Activated CD4-positive, alpha-beta T cell treated with anti-CD3 and anti-CD28 coated beads for 48 hours (primary cell): ENCODE data around the gene MEGF6.

ENCODE experiments used
- DNase-seq: peaks from one replicate; pipeline ENCODE4 v3.0.0-alpha.2; 2020

MEGF6 gene

GRCh38 chr1:3611170-3612019 lies at the start of gene MEGF6:
Gene MEGF6 (minus strand): TSS chr1:3611508. CDS start chr1:3611268, 240 bp downstream.
- DNase-seq: peak; percentile 60

GRCh38 chr1:3660704-3661103 lies 49.4 kb upstream of the MEGF6 start:
- no peak for DNase-seq

- DNase-seq: no peak
These were observed 47.8 kb upstream of the MEGF6 start for GRCh38 chr1:3659093-3659492.

- no peak for DNase-seq
These were observed 46.9 kb upstream of the MEGF6 start for GRCh38 chr1:3658231-3658615.

GRCh38 chr1:3657578-3658230 lies 46.4 kb upstream of the MEGF6 start:
- DNase-seq: no peak

- DNase-seq: no peak
These were observed 45.8 kb upstream of the MEGF6 start for GRCh38 chr1:3657096-3657475.

- DNase-seq: peak; percentile 28
These were observed 45.3 kb upstream of the MEGF6 start for GRCh38 chr1:3656450-3657095.

- no peak for DNase-seq
These were observed 43.4 kb upstream of the MEGF6 start for GRCh38 chr1:3654549-3655281.

- DNase-seq: no peak
These were observed 41.9 kb upstream of the MEGF6 start for GRCh38 chr1:3653286-3653618.

- no peak for DNase-seq
These were observed 41.4 kb upstream of the MEGF6 start for GRCh38 chr1:3652548-3653285.

- DNase-seq: no peak
These were observed 40.7 kb upstream of the MEGF6 start, which contains the start of gene TP73 for GRCh38 chr1:3651930-3652547. Gene TP73 (plus strand): TSS chr1:3652516. CDS start chr1:3682366, 29,850 bp downstream.

- DNase-seq: no peak
These were observed 40.0 kb upstream of the MEGF6 start for GRCh38 chr1:3651026-3651929.

GRCh38 chr1:3650248-3651025 lies 39.1 kb upstream of the MEGF6 start:
- no peak for DNase-seq

- DNase-seq: peak; percentile 94
These were observed 38.3 kb upstream of the MEGF6 start, which contains the start of gene WRAP73 for GRCh38 chr1:3649342-3650247. Gene WRAP73 (minus strand): TSS chr1:3650103. CDS start chr1:3649999, 104 bp downstream.

- DNase-seq: no peak
These were observed 35.3 kb upstream of the MEGF6 start for GRCh38 chr1:3646596-3646995.

GRCh38 chr1:3645666-3646355 lies 34.5 kb upstream of the MEGF6 start:
- no peak for DNase-seq

- DNase-seq: no peak
These were observed 33.9 kb upstream of the MEGF6 start for GRCh38 chr1:3645247-3645646.

- DNase-seq: no peak
These were observed 33.0 kb upstream of the MEGF6 start for GRCh38 chr1:3644273-3644672.
